Common myeloid progenitor, CD34-positive (primary cell): ENCODE measurements around the gene MARCHF7.

Experiments
- CTCF ChIA-PET: fragments of 350-600 bp; sonication (Branson Sonifier 250); formaldehyde crosslinking; loops from one replicate; lab custom pipeline; 2021; ENCODE audit warnings: antibody characterized with exemption; lab: Charles Lee
- POLR2A ChIA-PET: fragments of 350-600 bp; sonication (Branson Sonifier 250); formaldehyde crosslinking; loops from one replicate; lab custom pipeline; 2021; ENCODE audit warnings: antibody characterized with exemption; lab: Charles Lee
- DNase-seq, 3 donors: peaks; one replicate each; pipeline versions ENCODE4 v3.0.0 to v3.0.0-alpha.2; 2013
- H3K27ac ChIP-seq, 2 experiments: 1 replicate in 1 of 2; 2 replicates in 1 of 2; pipeline ENCODE4 v1.7.0; 2013; ENCODE audit warnings: inconsistent platforms in 2 of 2, low read length in 2 of 2, mild to moderate bottlenecking in 2 of 2, low read depth in 1 of 2, moderate library complexity in 1 of 2; ENCODE audit not compliant: severe bottlenecking in 2 of 2, insufficient read depth in 1 of 2, poor library complexity in 1 of 2
- H3K27me3 ChIP-seq, 5 experiments: replicated peaks in 2 of 5; 1 replicate in 3 of 5; 2 replicates in 2 of 5; pipeline versions ENCODE4 v1.6.1 to v1.7.0; 2013; ENCODE audit warnings: low read length in 4 of 5, mild to moderate bottlenecking in 2 of 5, moderate library complexity in 2 of 5, inconsistent platforms in 1 of 5; ENCODE audit not compliant: insufficient read depth in 5 of 5, control insufficient read depth in 4 of 5
- H3K36me3 ChIP-seq, 4 experiments: 1 replicate in 2 of 4; 2 replicates in 2 of 4; pipeline versions ENCODE4 v1.6.1 to v1.7.0; 2013; ENCODE audit warnings: low read length in 3 of 4, control low read depth in 1 of 4, mild to moderate bottlenecking in 1 of 4; ENCODE audit not compliant: control insufficient read depth in 4 of 4, insufficient read depth in 4 of 4
- H3K4me1 ChIP-seq, 4 experiments: 1 replicate in 3 of 4; 2 replicates in 1 of 4; pipeline versions ENCODE4 v1.6.1 to v1.7.1; 2013; ENCODE audit warnings: low read length in 3 of 4, mild to moderate bottlenecking in 3 of 4, control low read depth in 1 of 4, inconsistent platforms in 1 of 4, moderate library complexity in 1 of 4; ENCODE audit not compliant: control insufficient read depth in 4 of 4, insufficient read depth in 4 of 4; ENCODE audit errors: control extremely low read depth in 1 of 4
- H3K4me3 ChIP-seq, 7 experiments: 1 replicate in 4 of 7; 2 replicates in 3 of 7; pipeline versions ENCODE4 v1.5.1 to v1.7.0; 2013; ENCODE audit warnings: mild to moderate bottlenecking in 7 of 7, low read length in 6 of 7, moderate library complexity in 6 of 7, inconsistent platforms in 2 of 7, low read depth in 2 of 7, control low read depth in 1 of 7; ENCODE audit not compliant: insufficient read depth in 4 of 7, control insufficient read depth in 1 of 7; ENCODE audit errors: extremely low read depth in 1 of 7
- H3K9me3 ChIP-seq, 5 experiments: 1 replicate in 4 of 5; 2 replicates in 1 of 5; pipeline versions ENCODE4 v1.6.1 to v1.7.1; 2013; ENCODE audit warnings: low read length in 4 of 5, mild to moderate bottlenecking in 2 of 5, inconsistent platforms in 1 of 5, low read depth in 1 of 5, moderate library complexity in 1 of 5; ENCODE audit not compliant: control insufficient read depth in 4 of 5, insufficient read depth in 2 of 5; ENCODE audit errors: control extremely low read depth in 1 of 5
- WGBS: methylation state at CpG from one replicate; pipeline ENCODE4 v1.1.5; 2013; ENCODE audit not compliant: insufficient coverage; 5-methylcytosine and 5-hydroxymethylcytosine counted together

Gene MARCHF7

GRCh38 chr2:159735648-159736047 is 23.3 kb downstream of the MARCHF7 start:
- H3K27me3 ChIP-seq = no peaks in the 10 kb centered on the region
- H3K4me3 ChIP-seq = no peak overlapping the region
- peaks cover 20 to 71% (median 55%) of the 10 kb centered on the region in 4 experiments for H3K36me3 ChIP-seq
- DNase-seq = no peak
- WGBS = no CpG with 5 or more reads among the region's 1 CpG
- ChIA-PET CTCF (interaction anchor here (0.6 to 2.2 kb wide), 3 partner anchors 12 to 561 kb away, joined by 3 to 6 read pairs (median 4); partner anchors contain the start of gene LY75), POLR2A (no interaction called here)
- H3K9me3 ChIP-seq = peaks cover 0 to 3% (median 0%) of the 10 kb centered on the region in 5 experiments
- H3K27ac ChIP-seq = no peak overlapping the region
- no peaks in the 10 kb centered on the region for H3K4me1 ChIP-seq

- Histone ChIP-seq H3K9me3 (peaks cover 0 to 3% (median 0%) of the 10 kb centered on the region in 5 experiments), H3K4me3 (no peak overlapping the region), H3K36me3 (peaks cover 21 to 68% (median 53%) of the 10 kb centered on the region in 4 experiments), H3K4me1 (no peaks in the 10 kb centered on the region), H3K27ac (no peak overlapping the region), H3K27me3 (no peaks in the 10 kb centered on the region)
- POLR2A ChIA-PET = no interaction called here
- 100% methylated on average over 1 of the region's 3 CpGs for WGBS
- CTCF ChIA-PET = interaction anchor here (0.6 to 2.2 kb wide), 3 partner anchors 12 to 561 kb away, joined by 3 to 6 read pairs (median 4); partner anchors contain the start of gene LY75
- peak in 1 of 3 donors; percentile 30 for DNase-seq
These were observed 23.7 kb downstream of the MARCHF7 start for GRCh38 chr2:159736048-159736447.

- Histone ChIP-seq H3K4me3 (no peak overlapping the region), H3K36me3 (peaks cover 23 to 65% (median 47%) of the 10 kb centered on the region in 4 experiments), H3K27ac (no peak overlapping the region), H3K27me3 (no peaks in the 10 kb centered on the region), H3K4me1 (no peaks in the 10 kb centered on the region), H3K9me3 (peaks cover 0 to 3% (median 0%) of the 10 kb centered on the region in 5 experiments)
- CTCF ChIA-PET = interaction anchor here (0.7 to 1.4 kb wide), 4 partner anchors 9 to 71 kb away, joined by 3 to 4 read pairs (median 4); no protein-coding TSS in a partner anchor
- POLR2A ChIA-PET = interaction anchor here (0.6 kb wide), 1 partner anchor 42 kb away, joined by 3 read pairs; no protein-coding TSS in a partner anchor
- no peak for DNase-seq
- WGBS = 85% methylated on average over 1 of the region's 1 CpG
These were observed 25.1 kb downstream of the MARCHF7 start for GRCh38 chr2:159737292-159737916.

GRCh38 chr2:159737917-159738296 is 25.6 kb downstream of the MARCHF7 start:
- no peaks in the 10 kb centered on the region for H3K4me1 ChIP-seq
- H3K27me3 ChIP-seq = no peaks in the 10 kb centered on the region
- ChIA-PET CTCF (interaction anchor here (0.7 to 1.4 kb wide), 5 partner anchors 9 to 70 kb away, joined by 3 to 4 read pairs (median 3); no protein-coding TSS in a partner anchor), POLR2A (interaction anchor here (0.6 kb wide), 1 partner anchor 14 kb away, joined by 3 read pairs; no protein-coding TSS in a partner anchor)
- no peak overlapping the region for H3K4me3 ChIP-seq
- no peak overlapping the region for H3K27ac ChIP-seq
- peaks cover 0 to 3% (median 0%) of the 10 kb centered on the region in 5 experiments for H3K9me3 ChIP-seq
- H3K36me3 ChIP-seq = peaks cover 23 to 64% (median 48%) of the 10 kb centered on the region in 4 experiments
- DNase-seq = no peak
- 99% methylated on average over 11 of the region's 11 CpGs for WGBS

GRCh38 chr2:159738509-159739390 is 26.4 kb downstream of the MARCHF7 start:
- ChIA-PET CTCF (interaction anchor here (0.7 to 1.4 kb wide), 5 partner anchors 8 to 69 kb away, joined by 3 to 4 read pairs (median 3); no protein-coding TSS in a partner anchor), POLR2A (interaction anchor here (0.6 kb wide), 1 partner anchor 14 kb away, joined by 3 read pairs; no protein-coding TSS in a partner anchor)
- H3K27ac ChIP-seq = no peak overlapping the region
- 96% methylated on average over 15 of the region's 15 CpGs for WGBS
- peaks cover 0 to 3% (median 0%) of the 10 kb centered on the region in 5 experiments for H3K9me3 ChIP-seq
- H3K4me1 ChIP-seq = no peaks in the 10 kb centered on the region
- H3K36me3 ChIP-seq = peaks cover 26 to 64% (median 47%) of the 10 kb centered on the region in 4 experiments
- DNase-seq = peak in 2 of 3 donors; percentile 40 to 45
- no peak overlapping the region for H3K4me3 ChIP-seq
- H3K27me3 ChIP-seq = no peaks in the 10 kb centered on the region

GRCh38 chr2:159742846-159743245 is 30.5 kb downstream of the MARCHF7 start:
- no peak for DNase-seq
- WGBS = 91% methylated on average over 6 of the region's 6 CpGs
- H3K27me3 ChIP-seq = no peaks in the 10 kb centered on the region
- no peak overlapping the region for H3K27ac ChIP-seq
- no peak overlapping the region for H3K4me3 ChIP-seq
- H3K9me3 ChIP-seq = no peaks in the 10 kb centered on the region
- ChIA-PET CTCF (interaction anchor here (1.3 to 2.0 kb wide), 2 partner anchors 11 to 31 kb away, joined by 3 to 4 read pairs; partner anchors contain the start of gene MARCHF7), POLR2A (interaction anchor here (1.2 kb wide), 1 partner anchor 11 kb away, joined by 3 read pairs; no protein-coding TSS in a partner anchor)
- H3K4me1 ChIP-seq = no peaks in the 10 kb centered on the region
- H3K36me3 ChIP-seq = peaks cover 21 to 69% (median 47%) of the 10 kb centered on the region in 4 experiments
